HCT116 (cell line): ENCODE data around the gene PPP6R3.

Experiments
- ELF1 ChIP-seq: IDR thresholded peaks from 2 replicates; pipeline ENCODE4 v1.6.1; 2012; ENCODE audit warnings: low read depth, borderline replicate concordance
- POLR2A ChIP-seq: IDR thresholded peaks from 2 replicates; pipeline ENCODE4 v1.7.0; 2011; ENCODE audit warnings: borderline replicate concordance; ENCODE audit not compliant: insufficient read depth, insufficient read length; ENCODE audit errors: extremely low read depth
- TF ChIP-seq, protein P1 (sequence below), 3 experiments: fragments of 200-600 bp in 1 of 3; sonication (generic) in 1 of 3; IDR thresholded peaks in 2 of 3; conservative IDR thresholded peaks in 1 of 3; 2 replicates each; pipeline ENCODE4 v1.5.1; 2012 to 2017; ENCODE audit warnings: low read depth in 2 of 3, low read length in 2 of 3, antibody characterized with exemption in 1 of 3, borderline replicate concordance in 1 of 3, control low read depth in 1 of 3, mild to moderate bottlenecking in 1 of 3, mixed read lengths in 1 of 3, mixed run types in 1 of 3, moderate library complexity in 1 of 3; ENCODE audit not compliant: insufficient read depth in 1 of 3

DNA sequence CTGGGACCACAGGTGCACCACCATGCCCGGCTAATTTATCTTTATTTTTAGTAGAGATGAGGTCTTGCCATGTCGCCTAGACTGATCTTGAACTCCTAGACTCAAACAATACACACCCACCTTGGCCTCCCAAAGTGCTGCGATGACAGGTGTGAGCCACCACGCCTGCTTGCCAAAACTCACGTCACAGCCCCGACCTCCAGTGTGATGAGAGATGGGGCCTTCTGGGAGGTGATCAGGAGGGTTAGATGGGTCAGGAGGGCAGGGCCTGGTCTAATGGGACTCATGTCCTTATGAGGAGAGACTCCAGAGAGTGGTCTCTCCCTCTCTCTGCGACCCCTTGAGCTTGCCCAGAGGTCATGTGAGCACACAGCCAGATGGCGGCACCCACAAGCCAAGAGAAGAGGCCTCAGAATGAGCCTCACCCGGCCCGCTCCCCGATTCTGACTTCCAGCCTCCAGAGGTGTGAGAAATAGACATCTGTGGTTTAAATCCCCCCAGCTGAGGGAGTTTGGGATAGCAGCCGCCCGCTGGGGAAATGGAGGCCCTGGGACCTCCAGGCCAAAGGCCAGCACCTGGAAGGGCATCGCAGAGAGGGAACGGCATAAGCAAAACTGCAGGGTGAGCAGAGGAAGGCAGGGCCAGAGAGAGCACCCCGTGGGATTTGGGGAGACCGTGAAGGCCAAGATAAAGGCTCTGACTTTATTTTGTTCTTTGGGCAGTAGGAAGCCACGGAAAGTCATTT, 199.7 kb downstream of the PPP6R3 start:
- TF ChIP-seq POLR2A (no peak), ELF1 (no peak)
- TF ChIP-seq, protein P1, sequence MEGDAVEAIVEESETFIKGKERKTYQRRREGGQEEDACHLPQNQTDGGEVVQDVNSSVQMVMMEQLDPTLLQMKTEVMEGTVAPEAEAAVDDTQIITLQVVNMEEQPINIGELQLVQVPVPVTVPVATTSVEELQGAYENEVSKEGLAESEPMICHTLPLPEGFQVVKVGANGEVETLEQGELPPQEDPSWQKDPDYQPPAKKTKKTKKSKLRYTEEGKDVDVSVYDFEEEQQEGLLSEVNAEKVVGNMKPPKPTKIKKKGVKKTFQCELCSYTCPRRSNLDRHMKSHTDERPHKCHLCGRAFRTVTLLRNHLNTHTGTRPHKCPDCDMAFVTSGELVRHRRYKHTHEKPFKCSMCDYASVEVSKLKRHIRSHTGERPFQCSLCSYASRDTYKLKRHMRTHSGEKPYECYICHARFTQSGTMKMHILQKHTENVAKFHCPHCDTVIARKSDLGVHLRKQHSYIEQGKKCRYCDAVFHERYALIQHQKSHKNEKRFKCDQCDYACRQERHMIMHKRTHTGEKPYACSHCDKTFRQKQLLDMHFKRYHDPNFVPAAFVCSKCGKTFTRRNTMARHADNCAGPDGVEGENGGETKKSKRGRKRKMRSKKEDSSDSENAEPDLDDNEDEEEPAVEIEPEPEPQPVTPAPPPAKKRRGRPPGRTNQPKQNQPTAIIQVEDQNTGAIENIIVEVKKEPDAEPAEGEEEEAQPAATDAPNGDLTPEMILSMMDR (IDR thresholded peaks at IDR 0.05 in 2 of 3, conservative IDR thresholded peaks at IDR 0.05 in 1 of 3; ENCODE audit: borderline replicate concordance in 1 of 3, insufficient read depth in 1 of 3, low read depth in 2 of 3, low read length in 2 of 3), result no peak
